Retinal pigment epithelial cell (primary cell): ENCODE measurements around the gene JPH2.

Experiments used
- DNase-seq: peaks from one replicate; pipeline ENCODE4 v3.0.0-alpha.2; 2010; ENCODE audit warnings: low read depth
- H3K4me3 ChIP-seq: 2 replicates; pipeline ENCODE4 v1.5.1; 2011; ENCODE audit warnings: mild to moderate bottlenecking, low read length, control low read depth, moderate library complexity
- CTCF ChIP-seq: conservative IDR thresholded peaks from 2 replicates; pipeline ENCODE4 v1.5.1; 2011; ENCODE audit warnings: low read depth, low read length, control low read depth, inconsistent platforms

Gene JPH2

GRCh38 chr20:44089987-44090674, 96.9 kb downstream of the JPH2 start:
- H3K4me3 ChIP-seq = no peak overlapping the region
- DNase-seq = no peak
- TF ChIP-seq CTCF = no peak

GRCh38 chr20:44087857-44088120, 99.2 kb downstream of the JPH2 start:
- DNase-seq = no peak
- H3K4me3 ChIP-seq = no peak overlapping the region
- TF ChIP-seq CTCF = no peak

- no peak for TF ChIP-seq CTCF
- no peak for DNase-seq
- no peak overlapping the region for H3K4me3 ChIP-seq
Observed at GRCh38 chr20:44087051-44087856, 99.7 kb downstream of the JPH2 start.

DNA sequence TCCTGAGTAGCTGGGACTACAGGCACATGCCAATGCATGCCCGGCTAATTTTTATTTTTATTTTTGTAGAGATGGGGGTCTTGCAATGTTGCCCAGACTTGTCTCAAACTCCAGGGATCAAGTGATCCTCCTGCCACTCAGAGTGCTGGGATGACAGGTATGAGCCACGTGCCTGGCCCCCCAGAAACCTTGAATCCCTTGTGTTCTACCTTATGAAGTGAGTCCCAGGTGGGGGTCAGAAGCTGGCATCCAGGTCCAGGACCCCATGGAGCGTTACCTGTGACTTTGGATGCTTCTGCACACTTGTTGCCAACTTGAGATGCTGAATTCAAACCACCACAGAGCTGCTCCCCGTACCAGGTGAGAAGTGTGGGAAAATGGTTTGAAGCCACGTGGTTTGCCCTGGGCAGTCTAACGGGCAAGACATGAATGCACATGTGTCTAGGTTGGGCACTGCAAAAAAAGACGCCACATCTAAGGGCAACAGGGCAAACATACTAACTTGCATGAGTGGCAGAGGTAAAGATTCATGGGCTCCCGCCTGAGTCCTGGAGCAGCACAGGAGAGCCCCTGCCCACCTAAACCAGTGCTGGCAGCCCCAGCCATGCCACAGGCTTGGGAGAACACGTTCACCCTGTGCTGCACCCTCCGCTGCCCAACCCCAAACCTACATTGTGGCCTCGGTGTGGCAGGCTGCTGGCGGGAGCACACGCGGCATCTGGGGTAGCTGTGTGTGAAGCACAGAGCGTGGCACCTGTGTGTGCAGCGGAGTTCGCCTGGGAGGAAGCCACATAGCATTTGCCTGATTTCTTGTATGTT, 101.2 kb downstream of the JPH2 start:
- no peak for TF ChIP-seq CTCF
- DNase-seq = no peak
- no peak overlapping the region for H3K4me3 ChIP-seq

DNA sequence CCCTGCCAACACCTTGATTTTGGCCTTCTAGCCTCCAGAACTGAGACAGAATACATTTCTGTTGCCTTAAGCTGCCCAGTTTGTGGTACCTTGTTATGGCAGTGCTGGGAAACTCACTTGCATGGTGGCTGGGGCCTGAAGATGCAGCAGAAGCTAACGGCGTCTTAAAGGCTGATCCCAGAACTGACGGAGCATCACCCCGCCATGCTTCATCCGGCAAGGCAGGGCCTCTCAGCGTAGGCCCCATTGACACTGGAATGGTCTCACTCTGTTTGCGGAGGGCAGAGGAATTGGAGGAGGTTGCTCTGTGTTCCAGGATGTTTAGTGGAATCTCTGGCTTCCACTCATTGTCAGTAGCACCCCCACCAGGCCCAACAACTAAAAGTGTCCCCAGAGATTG, 102.1 kb downstream of the JPH2 start:
- DNase-seq = no peak
- H3K4me3 ChIP-seq = no peak overlapping the region
- no peak for TF ChIP-seq CTCF

GRCh38 chr20:44084439-44084838, 102.5 kb downstream of the JPH2 start:
- no peak for DNase-seq
- H3K4me3 ChIP-seq = no peak overlapping the region
- TF ChIP-seq CTCF = no peak
